GM12891 (cell line): ENCODE measurements around the gene SEMA3G.

Source experiments
- PAX5 ChIP-seq: IDR thresholded peaks from 2 replicates; pipeline ENCODE4 v1.6.1; 2011; ENCODE audit warnings: low read length, moderate library complexity, mild to moderate bottlenecking; ENCODE audit not compliant: insufficient read depth, severe bottlenecking
- POLR2A ChIP-seq: IDR thresholded peaks from 2 replicates; pipeline ENCODE4 v1.6.1; 2011; ENCODE audit warnings: low read depth, low read length, control low read depth
- POLR2AphosphoS5 ChIP-seq: IDR thresholded peaks from 2 replicates; pipeline ENCODE4 v1.6.1; 2011; ENCODE audit warnings: low read depth, low read length, control low read depth
- TAF1 ChIP-seq: IDR thresholded peaks from 2 replicates; pipeline ENCODE4 v1.6.1; 2011; ENCODE audit warnings: low read depth, low read length, control low read depth

DNA sequence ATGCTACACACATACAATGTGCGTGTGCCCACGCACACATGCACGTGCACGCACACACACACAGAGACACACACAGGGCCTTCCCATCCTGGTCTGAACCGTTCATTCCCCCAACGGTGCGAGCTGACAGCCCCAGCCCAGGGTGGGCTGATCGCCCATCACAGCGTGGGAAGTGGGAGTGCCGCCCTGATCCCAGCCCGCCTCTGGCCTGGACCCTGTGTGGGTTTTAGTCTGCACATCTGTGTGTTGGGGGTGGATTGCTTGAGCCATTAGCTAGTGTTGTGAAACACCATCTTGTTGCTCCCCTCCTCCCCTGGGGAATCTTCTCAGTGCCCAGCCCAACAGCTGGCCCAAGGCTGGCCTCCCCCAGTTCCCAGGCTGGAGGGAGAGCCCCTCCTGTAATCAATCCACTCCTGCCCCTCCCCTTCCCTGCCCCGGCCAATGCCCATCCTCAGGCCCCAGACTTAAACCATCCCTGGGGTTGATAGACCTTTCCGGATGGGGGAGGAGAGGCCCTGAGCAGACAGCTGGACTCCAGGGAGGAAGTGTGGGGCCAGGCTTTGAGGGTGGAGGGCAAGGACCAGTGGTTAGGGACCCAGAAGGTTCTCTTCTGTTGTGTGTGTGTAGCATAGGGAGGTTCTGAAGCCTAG lies 8.3 kb downstream of the SEMA3G start:
- TF ChIP-seq POLR2A (no peak), POLR2AphosphoS5 (no peak), PAX5 (no peak), TAF1 (no peak)
